ENCODE results near the gene OBP2A.

DNA sequence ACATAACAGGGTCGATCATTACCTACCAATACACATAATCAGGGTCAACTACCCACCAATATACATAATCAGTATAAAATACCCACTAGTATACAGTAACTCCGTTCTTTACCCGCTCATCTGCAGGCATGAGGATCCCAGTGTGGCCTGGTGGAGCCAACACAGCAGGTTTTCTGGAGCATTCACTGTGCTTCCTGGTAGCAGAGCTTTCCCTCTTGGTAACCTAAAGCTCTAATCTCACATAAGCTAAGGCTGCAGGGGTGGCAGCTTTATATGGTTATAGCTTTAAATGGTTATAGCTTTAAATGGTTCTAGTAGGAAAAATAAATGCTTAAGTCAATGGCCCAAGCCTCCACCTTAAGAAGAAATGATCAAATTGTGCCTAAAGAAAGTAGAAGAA is 12.8 kb upstream of the OBP2A start:
- TF ChIP-seq CTCF (optimal IDR thresholded peaks at IDR 0.05 in 1 of 3, IDR thresholded peaks at IDR 0.05 in 1 of 3, conservative IDR thresholded peaks at IDR 0.05 in 1 of 3; ENCODE audit: extremely low read depth in 1 of 3, insufficient read depth in 2 of 3, low read length in 3 of 3) (no peak), EZH2 (IDR thresholded peaks at IDR 0.05; ENCODE audit: low read length) (no peak)
